ENCODE measurements around the gene GRAMD2B.

GRAMD2B gene

DNA sequence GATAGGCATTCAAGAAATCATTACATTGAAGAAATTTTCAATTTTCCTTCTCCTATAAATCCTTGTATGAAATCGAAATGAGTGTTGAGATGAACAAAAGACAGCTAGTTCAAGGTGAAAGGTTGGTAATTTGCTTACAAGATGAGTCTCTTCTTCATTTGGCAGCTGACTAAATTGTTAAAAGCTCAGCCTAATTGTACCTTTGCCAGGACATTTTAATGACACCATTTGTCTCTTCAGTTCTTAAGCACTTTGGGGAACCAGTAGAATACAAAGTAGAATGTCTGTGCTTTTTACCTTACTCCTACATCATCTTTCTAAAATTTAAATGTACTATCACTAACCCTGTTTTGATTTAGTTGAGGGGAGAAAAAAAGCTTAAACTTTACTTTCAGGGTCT lies 59.4 kb downstream of the GRAMD2B start:
- DNase-seq: no peak

DNA sequence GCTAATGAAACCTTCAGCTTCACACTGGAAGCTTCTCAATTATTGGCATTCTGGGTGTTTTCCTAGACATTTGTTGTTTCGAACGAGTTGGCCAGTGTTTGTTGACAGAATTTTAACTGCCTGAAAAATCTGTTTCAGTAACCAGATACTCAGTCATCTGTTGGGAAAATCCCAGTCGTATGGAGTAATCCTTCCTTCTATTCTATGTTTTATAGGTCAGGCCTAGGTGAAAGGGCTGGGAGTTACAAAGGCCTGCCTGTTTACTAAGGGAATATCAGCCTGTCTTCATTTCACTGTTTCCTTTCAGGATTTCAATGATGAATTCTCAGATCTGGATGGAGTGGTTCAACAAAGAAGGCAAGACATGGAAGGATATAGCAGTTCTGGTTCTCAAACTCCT lies 59.9 kb downstream of the GRAMD2B start:
- DNase-seq: no peak

DNA sequence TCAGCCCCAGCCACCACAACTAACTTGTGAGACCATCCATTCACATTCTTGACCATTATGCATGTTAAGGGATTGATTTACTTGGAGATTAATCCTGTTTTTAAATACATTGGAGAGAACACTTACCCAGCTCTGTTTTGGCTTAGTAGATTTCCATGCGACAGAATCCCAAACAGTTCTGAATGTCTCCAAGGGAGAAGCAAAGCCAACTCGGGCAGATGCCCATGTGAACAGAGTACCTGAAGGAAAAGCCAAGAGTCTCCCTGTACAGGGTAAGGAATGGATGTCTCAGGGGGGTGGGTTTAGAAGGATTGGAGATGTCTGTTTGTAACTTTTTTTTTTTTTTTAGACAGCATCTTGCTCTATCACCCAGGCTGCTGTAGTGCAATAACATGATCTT lies 61.0 kb downstream of the GRAMD2B start:
- DNase-seq: no peak

DNA sequence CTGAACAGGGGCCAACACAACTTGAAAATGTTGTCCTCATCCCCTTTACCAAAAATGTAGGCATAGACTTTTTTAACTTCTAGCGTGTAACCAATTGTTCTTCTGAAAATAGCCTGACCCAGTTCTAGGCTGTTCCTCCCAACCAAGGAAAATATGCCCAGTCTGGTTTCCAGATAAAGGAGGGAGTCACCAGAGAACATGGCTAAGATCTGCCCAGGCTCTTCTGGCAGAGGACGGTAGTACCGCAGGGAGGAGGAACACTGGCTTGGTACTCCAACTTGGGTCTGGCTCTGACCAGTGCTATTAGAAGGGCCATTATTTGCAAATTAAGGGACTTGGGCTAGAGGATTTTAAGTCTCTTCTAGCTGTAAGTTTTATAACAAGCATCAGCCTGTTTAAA lies 63.1 kb downstream of the GRAMD2B start:
- DNase-seq: no peak

DNA sequence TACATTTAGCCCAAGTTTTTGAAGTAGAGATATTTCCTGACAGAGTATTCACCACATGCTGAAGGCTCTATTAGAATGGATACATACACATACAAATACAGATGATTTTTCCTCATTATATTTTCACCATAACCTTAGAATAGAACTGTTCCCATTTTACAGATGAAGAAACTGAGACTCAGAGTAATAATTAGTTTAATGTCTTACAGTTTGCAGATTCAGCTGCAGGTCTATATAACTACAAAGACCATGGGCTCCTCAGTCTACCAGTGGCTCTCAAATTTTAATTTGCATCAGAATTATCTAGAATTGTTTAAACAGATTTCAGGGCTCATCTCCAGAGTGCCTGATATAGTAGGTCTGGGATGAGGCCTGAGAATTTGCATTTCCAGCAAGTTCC lies 64.4 kb downstream of the GRAMD2B start:
- no peak for DNase-seq

DNA sequence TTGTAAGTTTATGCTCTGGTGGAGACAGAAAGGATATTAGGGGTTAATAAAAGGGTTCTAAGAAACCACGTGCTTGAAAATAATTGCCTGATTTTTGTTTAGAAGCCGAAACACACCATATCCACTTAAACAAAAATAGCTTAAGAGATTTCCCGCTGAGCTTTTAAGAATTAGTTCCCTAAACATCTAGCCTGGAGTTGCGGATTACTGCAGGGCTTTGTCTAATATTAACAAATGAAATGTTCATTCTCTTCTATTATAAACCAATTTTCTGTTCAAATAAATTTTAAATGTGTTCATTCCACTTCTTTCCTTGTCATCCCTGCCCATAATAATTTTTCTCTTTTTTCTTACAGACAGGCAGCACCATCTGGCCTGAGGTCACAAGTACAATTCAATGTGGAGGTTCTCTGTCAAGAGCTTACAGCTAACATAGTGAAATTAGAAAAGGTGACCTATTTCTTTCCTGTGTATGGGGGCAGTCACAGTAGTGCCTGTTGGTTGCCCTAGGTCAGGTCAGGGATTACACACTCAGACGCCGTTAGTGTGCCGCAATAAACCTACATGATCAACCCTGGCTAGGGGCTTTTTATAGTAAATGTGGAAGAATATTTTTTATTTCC lies 65.3 kb downstream of the GRAMD2B start:
- no peak for DNase-seq

DNA sequence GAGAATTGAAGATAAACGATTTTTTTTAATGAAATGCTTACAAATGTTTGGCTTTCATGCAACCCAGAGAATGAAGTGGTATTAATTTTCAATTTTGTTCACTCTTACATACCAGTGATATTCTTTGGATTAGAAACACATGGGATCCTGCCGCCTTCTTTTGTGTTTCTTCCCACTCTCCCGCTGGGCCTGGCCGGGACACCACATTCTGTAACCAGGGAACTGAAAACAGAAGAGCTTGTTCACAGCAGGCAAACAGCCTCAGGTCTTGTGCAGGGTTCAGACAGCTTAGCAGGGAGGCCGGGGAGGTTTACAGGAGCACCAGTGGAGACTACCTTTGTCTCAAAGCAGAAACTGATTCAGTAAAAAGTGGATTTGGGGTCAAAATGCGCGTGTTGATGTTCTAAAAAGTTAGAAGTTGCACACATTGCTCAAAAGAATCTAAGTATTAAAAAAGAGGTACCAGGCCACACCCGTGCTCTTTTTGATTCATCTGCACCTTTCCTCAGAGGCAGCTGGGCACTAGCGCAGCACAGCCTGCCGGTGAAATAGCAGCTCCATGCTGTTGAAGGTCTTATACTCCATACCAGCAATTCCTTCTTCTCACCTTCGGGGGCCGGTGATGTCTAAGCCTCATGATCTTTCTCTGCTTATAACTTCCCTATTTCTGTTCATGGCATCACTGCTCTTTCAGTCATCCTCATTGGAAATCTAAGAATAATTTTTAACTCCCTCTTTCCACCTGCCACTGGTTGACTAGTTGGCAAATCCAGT lies 67.1 kb downstream of the GRAMD2B start:
- DNase-seq: no peak

DNA sequence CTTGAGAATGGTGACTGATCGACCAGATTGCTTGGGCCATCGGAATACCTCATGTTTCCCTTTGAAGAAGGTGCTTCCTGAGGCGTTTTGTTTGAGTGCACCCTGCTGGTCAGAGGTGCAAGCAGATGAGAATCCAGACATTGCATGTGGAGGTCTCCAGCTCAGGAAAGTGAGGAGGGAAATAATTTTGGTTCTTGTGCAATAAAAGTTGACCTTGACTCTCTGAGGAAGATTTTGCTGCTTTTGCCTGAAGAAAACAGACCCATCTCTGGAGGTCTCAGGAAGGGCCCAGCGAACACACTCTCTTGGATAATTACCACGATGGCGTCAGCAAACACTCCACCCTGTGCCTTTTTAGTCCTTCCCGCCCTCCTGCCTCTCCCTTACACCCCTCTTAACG lies 69.7 kb downstream of the GRAMD2B start:
- DNase-seq: no peak

DNA sequence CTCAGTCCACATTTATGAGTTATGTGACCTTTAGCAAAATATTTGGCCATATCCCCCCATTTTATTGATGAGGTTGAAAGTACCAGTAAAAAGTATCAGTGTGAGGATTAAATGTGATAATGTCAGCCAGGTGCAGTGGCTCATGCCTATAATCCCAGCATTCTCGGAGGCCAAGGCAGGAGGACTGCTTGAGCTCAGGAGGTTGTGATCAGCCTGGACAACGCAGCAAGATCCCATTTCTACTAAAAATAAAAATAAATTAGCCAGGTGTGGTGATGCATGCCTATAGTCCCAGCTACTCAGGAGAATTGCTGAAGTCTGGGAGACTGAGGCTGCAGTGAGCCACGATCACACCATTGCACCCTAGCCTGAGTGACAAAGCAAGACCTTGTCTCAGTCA lies 71.2 kb downstream of the GRAMD2B start:
- no peak for DNase-seq

DNA sequence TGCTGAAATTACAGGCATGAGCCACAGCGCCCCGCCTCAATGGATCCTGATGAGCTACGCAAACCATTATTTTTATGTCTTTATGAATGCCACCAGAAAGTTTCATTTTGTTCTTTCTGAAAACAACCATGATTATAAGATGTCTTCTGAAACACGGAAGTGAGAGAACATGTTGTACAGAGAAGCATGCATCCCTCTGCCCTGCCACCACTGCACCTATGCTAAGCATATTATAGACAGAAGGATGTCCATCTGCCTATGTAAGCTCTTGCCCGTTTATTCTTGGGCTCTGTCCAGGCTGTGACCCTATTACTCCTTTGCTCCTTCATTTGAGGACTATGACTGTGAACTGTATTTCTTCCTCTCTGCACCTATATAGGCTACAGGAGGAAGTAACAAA lies 74.3 kb downstream of the GRAMD2B start:
- DNase-seq: no peak

DNA sequence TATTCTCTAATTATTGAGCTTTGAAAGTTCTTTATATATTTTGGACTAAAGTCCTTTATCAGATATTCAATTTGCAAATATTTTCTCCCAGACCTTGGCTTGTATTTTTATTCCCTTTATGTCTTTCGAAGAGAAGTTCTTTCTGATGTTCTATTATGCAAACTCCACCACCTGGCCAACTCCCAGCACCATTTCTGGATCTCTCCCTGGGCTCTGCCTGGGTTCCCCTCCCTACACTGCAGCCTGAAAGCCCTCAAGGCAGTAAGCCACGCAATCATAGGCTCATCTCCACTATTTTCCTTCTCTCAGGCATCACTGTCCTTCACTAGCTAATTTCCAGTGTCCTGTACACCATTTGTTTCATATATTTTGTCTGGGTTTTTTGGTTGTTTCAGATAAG lies 76.1 kb downstream of the GRAMD2B start:
- DNase-seq: no peak

DNA sequence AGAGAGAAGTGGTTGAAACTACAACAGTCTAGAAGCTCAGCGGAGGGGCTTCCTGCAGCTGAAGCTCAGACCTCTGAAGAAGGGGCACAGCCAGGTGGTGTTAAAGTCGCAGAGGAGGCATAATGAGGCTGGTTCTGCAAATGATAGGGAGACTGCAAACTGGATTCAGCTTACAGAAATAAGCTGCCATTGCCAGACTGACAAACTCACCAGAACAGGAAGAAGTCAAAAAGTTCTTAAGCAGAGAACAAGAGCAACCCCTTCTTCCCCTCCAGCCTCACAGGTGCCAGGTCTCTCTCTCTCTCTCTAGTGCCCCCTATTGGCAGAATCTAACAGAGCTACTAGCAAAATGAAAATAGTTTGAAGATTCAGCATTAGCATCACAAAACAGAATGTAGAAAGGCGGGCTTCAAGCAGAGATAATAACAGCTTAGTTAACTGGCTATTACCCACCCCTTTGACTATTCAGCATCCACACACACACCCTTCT lies 76.7 kb downstream of the GRAMD2B start:
- no peak for DNase-seq

DNA sequence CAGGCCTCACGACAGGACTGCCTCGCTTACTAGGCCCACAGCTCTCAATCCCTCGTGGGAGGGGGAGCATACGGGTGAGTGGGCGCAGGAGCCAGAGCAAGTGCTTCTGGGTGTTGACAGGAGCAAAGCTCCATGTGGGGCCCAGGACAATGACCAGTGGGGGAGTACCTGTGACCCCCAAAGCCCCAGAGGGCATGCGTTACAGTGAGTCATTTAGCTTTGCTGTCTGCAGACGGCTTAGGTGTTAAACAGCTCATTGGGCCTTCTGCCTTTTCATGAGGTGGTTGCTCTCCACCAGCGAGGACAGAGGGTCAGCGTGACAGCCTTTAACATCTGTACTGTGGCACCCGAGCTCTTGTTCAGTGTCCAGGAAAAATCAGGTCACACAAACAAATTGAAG lies 78.2 kb downstream of the GRAMD2B start:
- no peak for DNase-seq

DNA sequence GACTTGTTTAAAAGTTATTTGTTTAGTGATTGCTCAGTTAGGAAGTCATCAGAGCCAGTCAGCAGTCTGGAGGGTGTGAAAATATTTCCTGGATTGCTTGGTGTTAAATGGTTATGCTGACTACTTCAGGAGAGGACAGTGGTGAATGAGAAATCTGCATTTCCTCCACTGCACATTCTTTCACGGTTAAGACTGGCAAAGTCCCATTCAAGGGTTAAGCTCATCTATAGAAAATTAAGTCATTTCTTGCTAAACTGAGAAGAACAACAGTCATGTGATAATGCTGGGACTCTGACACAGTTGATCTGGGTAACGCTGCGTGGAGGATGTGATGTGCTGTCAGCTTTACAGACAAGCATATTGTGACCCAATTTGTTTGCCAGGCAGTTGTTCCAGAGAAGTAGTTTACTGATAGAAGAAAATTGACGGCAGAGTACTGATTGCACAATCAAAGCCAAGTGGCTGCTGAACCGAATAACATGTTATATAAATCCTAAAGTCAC lies 80.4 kb downstream of the GRAMD2B start:
- DNase-seq: no peak

DNA sequence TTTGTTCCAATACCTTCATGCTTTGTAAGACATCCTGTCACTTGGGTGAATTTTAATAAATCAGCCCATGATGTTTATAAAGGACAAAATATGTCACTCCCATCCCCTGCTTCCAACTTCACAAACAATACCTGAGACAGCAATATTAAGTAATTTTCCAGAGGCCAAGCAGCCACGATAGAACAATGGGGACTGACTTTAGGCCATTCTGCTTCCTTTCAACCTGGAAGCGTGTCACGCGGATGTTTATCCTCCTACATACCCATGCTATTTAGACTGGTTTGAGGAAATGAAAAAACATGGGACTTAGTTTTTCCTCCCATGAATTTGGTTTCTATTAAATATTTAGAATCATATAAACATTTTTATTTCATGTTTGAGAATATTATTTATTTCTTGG lies 82.9 kb downstream of the GRAMD2B start:
- no peak for DNase-seq

DNA sequence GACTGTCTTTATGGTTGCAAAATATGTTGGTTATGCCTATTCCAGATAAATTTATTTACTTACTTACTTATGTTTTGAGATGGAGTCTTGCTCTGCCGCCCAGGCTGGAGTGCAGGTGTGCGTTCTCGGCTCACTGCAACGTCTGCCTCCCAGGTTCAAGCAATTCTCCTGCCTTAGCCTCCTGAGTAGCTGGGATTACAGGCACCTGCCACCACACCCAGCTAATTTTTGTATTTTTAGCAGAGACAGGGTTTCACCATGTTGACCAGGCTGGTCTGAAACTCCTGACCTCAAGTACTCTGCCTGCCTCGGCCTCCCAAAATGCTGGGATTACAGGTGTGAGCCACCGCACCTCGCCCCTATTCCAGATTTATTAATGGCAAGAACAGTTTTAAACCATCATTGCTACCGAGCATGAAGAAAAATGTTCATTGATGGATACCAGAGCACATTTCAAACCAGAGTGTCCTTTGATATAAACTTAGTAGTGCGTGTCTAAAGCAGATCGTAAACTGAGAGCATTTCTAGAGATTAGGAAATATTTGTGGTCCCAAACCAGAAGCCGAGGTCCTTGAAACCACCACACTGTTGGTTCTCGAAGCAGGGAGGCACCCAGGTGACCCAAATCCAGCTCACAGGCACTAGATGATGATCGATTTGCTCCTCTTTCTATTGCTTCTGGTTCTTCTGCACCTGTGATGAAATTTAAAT lies 85.2 kb downstream of the GRAMD2B start:
- DNase-seq: no peak

DNA sequence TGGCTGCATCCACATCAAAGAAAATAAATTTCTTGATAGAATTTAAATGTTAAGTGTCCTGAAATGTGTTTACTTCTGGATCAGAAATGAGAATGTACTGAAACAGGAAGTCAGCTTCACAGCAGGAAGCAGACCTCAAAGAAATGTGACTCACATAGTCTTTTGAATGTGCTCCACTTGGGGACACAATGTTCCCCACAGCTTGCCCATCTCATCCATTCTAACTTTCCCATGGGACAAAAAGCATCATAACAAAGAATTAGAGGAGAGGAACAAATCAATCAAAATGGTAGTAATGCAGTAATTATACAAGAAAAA lies 85.7 kb downstream of the GRAMD2B start:
- no peak for DNase-seq

DNA sequence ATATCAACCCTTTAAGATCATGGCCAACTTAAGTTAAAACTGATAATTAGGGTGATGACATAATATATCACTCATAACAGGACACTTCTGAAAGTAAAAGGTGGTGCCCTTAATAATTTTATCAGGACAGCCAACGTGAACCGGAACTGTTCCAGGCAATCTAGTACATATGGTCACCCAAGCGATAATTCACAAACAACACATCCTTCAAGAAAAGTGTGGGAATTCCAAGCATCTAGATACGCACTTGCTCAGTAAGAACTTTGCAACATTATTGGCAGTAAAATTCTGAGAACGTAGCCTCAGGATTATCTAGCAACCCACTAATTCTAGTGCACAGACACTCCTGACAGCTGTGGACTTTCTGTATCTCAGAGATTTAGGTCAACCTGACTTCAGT lies 86.1 kb downstream of the GRAMD2B start:
- no peak for DNase-seq

DNA sequence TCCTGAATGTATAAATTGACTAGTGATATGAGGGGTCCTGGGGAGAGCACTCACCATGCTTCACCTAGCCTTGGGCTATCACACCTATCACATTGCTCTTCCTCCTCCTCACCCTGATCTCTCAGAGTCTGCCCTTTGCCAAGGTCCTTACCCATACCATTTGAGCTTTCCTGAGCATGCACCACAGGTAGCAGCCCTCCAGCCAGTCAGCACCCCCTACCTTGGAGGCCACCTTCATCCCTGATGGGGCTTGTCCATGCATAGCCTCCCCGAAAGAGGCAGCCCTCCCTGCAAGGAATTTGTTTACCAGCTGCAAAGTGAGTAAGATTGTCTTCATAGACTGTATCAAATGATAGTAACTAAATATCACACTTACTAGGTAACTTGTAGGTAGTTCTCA lies 88.8 kb downstream of the GRAMD2B start:
- no peak for DNase-seq

DNA sequence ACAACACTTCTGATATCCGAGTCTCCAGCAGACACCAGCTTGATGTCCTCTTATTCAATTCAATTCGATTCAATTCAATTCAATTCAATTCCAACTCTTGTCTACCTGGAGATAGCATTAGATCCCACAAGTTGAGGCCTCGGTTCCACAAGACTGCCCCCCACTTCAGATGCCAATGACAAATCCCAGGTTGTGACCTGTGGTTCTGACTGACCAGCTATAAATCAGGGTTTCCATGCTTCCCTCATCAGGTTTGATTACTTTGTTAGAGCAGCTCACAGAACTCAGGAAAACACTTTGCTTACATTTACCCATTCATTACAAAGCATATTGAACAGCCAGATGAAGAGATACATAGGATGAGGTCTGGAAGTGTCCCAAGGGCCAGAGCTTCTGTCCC lies 89.2 kb downstream of the GRAMD2B start:
- no peak for DNase-seq

DNA sequence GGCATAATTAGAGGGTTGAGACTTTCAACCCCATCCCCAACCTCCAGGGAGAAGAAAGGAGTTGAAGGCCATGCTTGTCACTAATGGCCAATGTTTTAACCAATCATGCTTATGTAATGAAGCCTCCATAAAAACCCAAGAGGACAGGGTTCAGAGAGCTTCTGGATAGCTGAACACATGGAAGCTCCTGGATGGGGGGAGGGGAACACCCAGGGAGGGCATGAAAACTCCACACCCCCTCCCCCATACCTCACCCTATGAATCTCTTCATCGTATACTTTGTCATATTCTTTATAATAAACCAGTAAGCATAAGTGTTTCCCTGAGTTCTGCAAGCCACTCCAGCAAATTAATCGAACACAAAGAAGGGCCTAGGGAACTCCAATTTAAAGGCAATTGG lies 90.1 kb downstream of the GRAMD2B start:
- no peak for DNase-seq

DNA sequence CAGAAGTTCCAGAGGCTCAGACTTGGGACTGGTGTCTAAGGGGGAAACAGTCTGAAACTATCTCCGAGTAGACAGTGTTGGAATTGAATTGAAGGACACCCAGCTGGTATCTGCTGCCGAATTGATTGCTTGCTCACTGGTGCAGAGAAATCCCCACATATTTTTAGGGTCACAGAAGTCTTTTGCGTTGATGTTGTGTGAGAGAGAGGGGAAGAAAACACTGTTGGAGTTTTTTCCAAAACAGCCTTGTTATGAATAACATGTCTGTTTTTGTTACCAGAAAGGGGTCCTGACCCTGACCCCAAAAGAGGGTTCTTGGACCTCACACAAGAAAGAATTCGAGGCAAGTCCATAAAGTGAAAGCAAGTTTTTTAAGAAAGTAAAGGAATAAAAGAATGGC lies 90.5 kb downstream of the GRAMD2B start:
- no peak for DNase-seq

DNA sequence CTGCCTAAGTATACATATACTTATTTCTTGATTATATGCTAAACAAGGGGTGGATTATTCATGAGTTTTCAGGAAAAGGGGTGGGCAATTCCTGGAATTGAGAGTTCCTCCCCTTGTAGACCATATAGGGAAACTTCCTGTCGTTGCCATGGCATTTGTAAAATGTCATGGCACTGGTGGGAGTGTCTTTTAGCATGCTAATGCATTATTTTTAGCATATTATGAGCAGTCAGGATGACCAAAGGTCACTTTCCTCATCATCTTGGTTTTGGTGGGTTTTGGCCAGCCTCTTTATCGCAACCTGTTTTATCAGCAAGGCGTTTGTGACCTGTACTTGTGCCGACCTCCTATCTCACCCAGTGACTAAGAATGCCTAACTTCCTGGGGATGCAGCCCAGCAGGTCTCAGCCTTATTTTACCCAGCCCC lies 90.9 kb downstream of the GRAMD2B start:
- DNase-seq: no peak

DNA sequence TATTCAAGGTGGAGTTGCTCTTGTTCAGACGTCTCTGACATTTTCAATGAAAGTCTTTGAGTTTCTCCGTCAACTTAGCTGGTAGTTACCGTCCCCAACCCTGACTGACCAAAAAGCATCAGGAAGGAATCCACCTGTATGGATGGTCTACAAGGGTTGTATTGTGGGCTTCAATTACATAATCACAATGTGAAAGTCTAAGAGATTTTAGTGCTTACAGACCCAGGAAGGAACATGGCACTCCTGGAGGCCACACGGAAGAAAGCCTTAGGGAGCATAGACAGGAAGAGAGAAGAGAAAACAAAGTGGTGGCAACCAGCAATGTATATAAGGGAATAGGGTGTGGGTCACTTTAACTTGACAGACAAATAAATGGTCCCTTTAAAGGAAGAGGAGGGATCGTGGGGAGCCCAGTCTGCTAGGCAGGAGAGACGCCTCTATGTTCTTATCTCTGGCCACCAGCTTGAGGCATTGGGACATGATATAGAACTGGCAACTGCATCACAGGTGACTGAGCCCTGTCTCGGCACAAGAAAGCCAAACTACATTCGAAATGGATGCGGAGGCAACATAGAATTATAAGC lies 91.4 kb downstream of the GRAMD2B start:
- DNase-seq: no peak
